Vagina (tissue), 2 donors: Measurements from ENCODE around the gene C2orf68. TPM values are rescaled to one million over a fixed set of nuclear protein-coding genes. Genes with fewer than 3 reads are reported as not detected.
"Not testable (repeated sequence)": the region's sequence is repeated elsewhere in the genome, so short reads cannot be mapped to it uniquely, and the experiment has no call there.

ENCODE experiments used
- DNase-seq, 2 donors: peaks; one replicate each; pipeline ENCODE4 v3.0.0-alpha.2; 2017; ENCODE audit errors: extremely low spot score in 2 of 2
- H3K27ac ChIP-seq: fragments of 200-600 bp; sonication (generic); one replicate; pipeline ENCODE4 v1.5.1; 2019
- H3K27me3 ChIP-seq: fragments of 200-600 bp; sonication (generic); one replicate; pipeline ENCODE4 v1.5.1; 2019
- H3K36me3 ChIP-seq, 2 donors: fragments of 200-600 bp; sonication (generic); one replicate each; pipeline ENCODE4 v1.5.1; 2017 to 2019
- H3K4me1 ChIP-seq: fragments of 200-600 bp; sonication (generic); one replicate; pipeline ENCODE4 v1.5.1; 2019
- H3K4me3 ChIP-seq, 2 donors: fragments of 200-600 bp; sonication (generic); 1 replicate in 1 of 2; 2 replicates in 1 of 2; pipeline ENCODE4 v1.5.1; 2016 to 2019
- H3K9me3 ChIP-seq: fragments of 200-600 bp; sonication (generic); one replicate; pipeline ENCODE4 v1.5.1; 2019
- CTCF ChIP-seq, 3 experiments: fragments of 450-650 bp in 2 of 3; fragments of 200-600 bp in 1 of 3; sonication (generic) in 1 of 3; IDR thresholded peaks; one replicate each; pipeline ENCODE4 v1.5.1; 2017 to 2019; ENCODE audit warnings: antibody characterized with exemption in 3 of 3, mild to moderate bottlenecking in 2 of 3, moderate library complexity in 2 of 3
- POLR2A ChIP-seq, 2 donors: fragments of 450-650 bp; IDR thresholded peaks; one replicate each; pipeline ENCODE4 v1.6.1; 2017; ENCODE audit warnings: antibody characterized with exemption in 2 of 2, mild to moderate bottlenecking in 2 of 2, moderate library complexity in 2 of 2
- POLR2AphosphoS5 ChIP-seq, 2 donors: sonication (generic); formaldehyde crosslinking; IDR thresholded peaks; one replicate each; pipeline ENCODE4 v1.9.0; 2017; ENCODE audit warnings: antibody characterized with exemption in 2 of 2, mild to moderate bottlenecking in 2 of 2, low read depth in 1 of 2; ENCODE audit not compliant: insufficient read depth in 1 of 2
- intact Hi-C: fragments of 100-400 bp; cut with DNase I; formaldehyde crosslinking; loops from one replicate; pipeline ENCODE4 v1.15.1; 2023
- total RNA-seq: library from RNA; depleted of rRNA; stranded (reverse); fragments of >200 nt; gene quantifications from one replicate; pipeline ENCODE4 v1.2.3, GENCODE V29; 2016

C2orf68 gene
- total RNA-seq, 1 donor from 2014 or later = 12.0 TPM

GRCh38 chr2:85615413-85615728 lies 3.5 kb upstream of the C2orf68 start:
- H3K27ac ChIP-seq = peak overlapping the region; percentile 78
- DNase-seq = no peak
- H3K4me1 ChIP-seq = peaks cover 53% of the 10 kb centered on the region
- H3K36me3 ChIP-seq = peaks cover 0 to 11% of the 10 kb centered on the region in 2 donors
- intact Hi-C loops = no loop called here
- TF ChIP-seq CTCF (IDR thresholded peaks at IDR 0.05) (no peak), POLR2AphosphoS5 (IDR thresholded peaks at IDR 0.05; ENCODE audit: insufficient read depth in 1 of 2, low read depth in 1 of 2) (no peak), POLR2A (IDR thresholded peaks at IDR 0.05) (no peak)
- H3K27me3 ChIP-seq = no peaks in the 10 kb centered on the region
- no peaks in the 10 kb centered on the region for H3K9me3 ChIP-seq
- H3K4me3 ChIP-seq = peak overlapping the region; percentile 81 to 97

DNA sequence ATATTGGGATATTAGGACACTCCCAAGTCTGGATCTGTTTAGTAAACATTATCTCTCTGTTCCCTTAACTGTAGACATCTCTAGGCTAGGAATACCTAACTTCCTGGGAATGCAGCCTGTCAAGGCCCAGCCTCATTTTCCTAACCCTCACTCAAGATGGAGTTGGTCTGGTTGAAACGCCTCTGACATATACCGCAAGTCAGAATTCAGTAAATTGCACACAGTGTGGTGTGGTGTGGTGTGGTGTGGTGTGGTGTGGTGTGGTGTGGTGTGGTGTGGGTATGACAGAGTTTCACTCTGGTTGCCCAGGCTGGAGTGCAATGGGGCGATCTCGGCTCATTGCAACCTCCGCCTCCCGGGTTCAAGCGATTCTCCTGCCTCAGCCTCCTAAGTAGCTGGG lies 2.9 kb upstream of the C2orf68 start:
- H3K4me3 ChIP-seq, H3K36me3 ChIP-seq, H3K27me3 ChIP-seq, intact Hi-C loops, DNase-seq, H3K27ac ChIP-seq, H3K9me3 ChIP-seq: not testable (repeated sequence)
- H3K4me1 ChIP-seq = peaks cover 58% of the 10 kb centered on the region

DNA sequence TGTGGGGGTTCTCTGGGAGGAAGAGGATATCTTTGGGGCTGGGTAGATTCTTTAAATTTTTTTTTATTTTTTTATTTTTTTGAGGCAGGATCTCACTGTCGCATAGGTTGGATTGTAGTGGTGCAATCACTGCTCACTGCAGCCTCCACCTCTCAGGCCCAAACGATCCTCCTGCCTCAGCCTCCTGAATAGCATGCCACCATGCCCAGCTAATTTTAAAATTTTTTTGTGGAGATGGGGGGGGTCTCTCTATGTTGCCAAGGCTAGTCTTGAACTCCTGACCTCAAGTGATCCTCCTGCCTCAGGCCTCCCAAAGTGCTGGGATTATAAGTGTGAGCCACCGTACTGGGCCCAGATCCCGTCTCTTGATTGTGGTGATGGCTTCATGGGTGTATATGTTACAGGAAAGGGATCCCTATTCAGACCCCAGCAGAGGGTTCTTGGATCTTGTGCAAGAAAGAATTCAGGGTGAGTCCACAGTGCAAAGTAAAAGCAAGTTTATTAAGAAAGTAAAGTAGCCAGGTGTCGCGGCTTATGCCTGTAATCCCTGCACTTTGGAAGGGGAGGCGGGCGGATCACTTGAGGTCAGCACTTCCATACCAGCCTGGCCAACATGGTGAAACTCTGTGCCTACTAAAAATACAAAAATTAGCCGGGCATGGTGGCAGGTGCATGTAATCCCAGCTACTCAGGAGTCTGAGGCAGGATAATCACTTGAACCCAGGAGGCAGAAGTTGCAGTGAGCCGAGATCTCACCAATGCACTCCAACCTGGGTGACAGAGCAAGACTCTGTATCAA lies 2.0 kb upstream of the C2orf68 start:
- Histone ChIP-seq H3K4me3 (no peak overlapping the region), H3K27ac (no peak overlapping the region), H3K9me3 (no peaks in the 10 kb centered on the region), H3K4me1 (peaks cover 56% of the 10 kb centered on the region), H3K27me3 (no peaks in the 10 kb centered on the region), H3K36me3 (peaks cover 0 to 7% of the 10 kb centered on the region in 2 donors)
- TF ChIP-seq CTCF (IDR thresholded peaks at IDR 0.05) (no peak), POLR2A (IDR thresholded peaks at IDR 0.05) (no peak), POLR2AphosphoS5 (IDR thresholded peaks at IDR 0.05; ENCODE audit: insufficient read depth in 1 of 2, low read depth in 1 of 2) (no peak)
- intact Hi-C loops = no loop called here
- DNase-seq = no peak

- intact Hi-C loops = no loop called here
- peaks cover 56% of the 10 kb centered on the region for H3K4me1 ChIP-seq
Observed at GRCh38 chr2:85611217-85611704, 605 bp downstream of the C2orf68 start.

More at GRCh38 chr2:85611217-85611704, 605 bp downstream of the C2orf68 start:
- Histone ChIP-seq H3K27me3 (no peaks in the 10 kb centered on the region), H3K27ac (peak overlapping the region; percentile 84), H3K4me3 (peak overlapping the region; percentile 80 to 89), H3K9me3 (no peaks in the 10 kb centered on the region), H3K36me3 (peaks cover 0 to 11% of the 10 kb centered on the region in 2 donors)
- no peak for DNase-seq
- TF ChIP-seq CTCF (IDR thresholded peaks at IDR 0.05) = no peak
- TF ChIP-seq POLR2A (IDR thresholded peaks at IDR 0.05) = no peak
- TF ChIP-seq POLR2AphosphoS5 (IDR thresholded peaks at IDR 0.05; ENCODE audit: insufficient read depth in 1 of 2, low read depth in 1 of 2) = no peak
